ENCODE data around the gene RTL10.

GRCh38 chr22:19885841-19886592, 31.3 kb upstream of the RTL10 start:
- TF ChIP-seq EP300 (IDR thresholded peaks at IDR 0.05) (no peak), MYC (IDR thresholded peaks at IDR 0.05; ENCODE audit: borderline replicate concordance, low read length) (no peak), KDM1A (IDR thresholded peaks at IDR 0.05; ENCODE audit: low read depth) (no peak), CHD2 (IDR thresholded peaks at IDR 0.05; ENCODE audit: low read length, partially characterized antibody) (no peak), BHLHE40 (IDR thresholded peaks at IDR 0.05; ENCODE audit: low read depth, low read length) (no peak), JUNB (IDR thresholded peaks at IDR 0.05) (no peak), NR3C1 (IDR thresholded peaks at IDR 0.05) (no peak), POLR2A (IDR thresholded peaks at IDR 0.05; ENCODE audit: low read length) (no peak), FOXS1 (CRISPR knock-in tag; IDR thresholded peaks at IDR 0.05) (no peak)
- TF ChIP-seq, protein P1, sequence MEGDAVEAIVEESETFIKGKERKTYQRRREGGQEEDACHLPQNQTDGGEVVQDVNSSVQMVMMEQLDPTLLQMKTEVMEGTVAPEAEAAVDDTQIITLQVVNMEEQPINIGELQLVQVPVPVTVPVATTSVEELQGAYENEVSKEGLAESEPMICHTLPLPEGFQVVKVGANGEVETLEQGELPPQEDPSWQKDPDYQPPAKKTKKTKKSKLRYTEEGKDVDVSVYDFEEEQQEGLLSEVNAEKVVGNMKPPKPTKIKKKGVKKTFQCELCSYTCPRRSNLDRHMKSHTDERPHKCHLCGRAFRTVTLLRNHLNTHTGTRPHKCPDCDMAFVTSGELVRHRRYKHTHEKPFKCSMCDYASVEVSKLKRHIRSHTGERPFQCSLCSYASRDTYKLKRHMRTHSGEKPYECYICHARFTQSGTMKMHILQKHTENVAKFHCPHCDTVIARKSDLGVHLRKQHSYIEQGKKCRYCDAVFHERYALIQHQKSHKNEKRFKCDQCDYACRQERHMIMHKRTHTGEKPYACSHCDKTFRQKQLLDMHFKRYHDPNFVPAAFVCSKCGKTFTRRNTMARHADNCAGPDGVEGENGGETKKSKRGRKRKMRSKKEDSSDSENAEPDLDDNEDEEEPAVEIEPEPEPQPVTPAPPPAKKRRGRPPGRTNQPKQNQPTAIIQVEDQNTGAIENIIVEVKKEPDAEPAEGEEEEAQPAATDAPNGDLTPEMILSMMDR (IDR thresholded peaks at IDR 0.05), result no peak
- TF ChIP-seq, protein P2, sequence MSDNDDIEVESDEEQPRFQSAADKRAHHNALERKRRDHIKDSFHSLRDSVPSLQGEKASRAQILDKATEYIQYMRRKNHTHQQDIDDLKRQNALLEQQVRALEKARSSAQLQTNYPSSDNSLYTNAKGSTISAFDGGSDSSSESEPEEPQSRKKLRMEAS (IDR thresholded peaks at IDR 0.05), result no peak
